ENCODE measurements around the gene KRTAP5-2.

DNA sequence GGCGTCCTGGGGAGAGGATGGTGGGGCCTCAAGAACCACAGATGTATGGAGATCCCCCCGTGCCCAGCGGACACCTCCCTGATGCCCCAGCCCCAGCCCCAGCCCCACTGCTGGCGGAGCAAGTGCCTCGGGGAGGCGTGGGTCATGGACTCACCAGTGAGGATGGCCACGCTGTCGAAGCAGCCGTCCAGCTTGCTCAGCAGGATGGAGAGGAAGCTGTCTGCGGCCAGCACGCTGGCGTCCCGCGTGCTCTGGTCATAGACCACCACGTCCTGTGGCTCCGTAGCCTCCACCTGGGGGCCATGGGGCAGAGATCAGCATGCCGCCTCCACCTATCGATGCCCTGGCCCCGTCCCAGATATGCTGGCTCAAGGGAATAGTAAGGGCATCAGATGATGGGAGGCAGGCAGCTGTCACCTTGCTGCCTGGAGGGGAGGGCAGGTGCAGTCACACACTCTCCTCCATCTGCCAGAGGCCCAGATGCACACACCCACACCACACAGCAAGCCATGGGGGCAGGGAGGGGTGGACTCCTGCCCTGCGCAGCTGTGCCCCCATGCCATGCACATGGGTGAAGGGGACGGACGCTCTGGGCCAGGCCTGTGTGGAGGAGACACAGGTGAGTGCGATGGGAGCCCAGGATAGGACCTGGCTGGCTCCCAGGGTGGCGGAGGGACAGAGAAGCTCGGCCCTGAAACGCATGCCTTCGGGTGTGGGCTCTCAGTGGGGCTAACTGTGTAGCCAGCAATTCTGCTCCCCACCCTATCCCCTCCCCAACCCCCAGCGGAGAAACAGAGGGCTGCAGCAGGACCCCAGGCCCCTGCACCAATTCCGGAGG, 34.2 kb downstream of the KRTAP5-2 start:
- TF ChIP-seq, protein P1, sequence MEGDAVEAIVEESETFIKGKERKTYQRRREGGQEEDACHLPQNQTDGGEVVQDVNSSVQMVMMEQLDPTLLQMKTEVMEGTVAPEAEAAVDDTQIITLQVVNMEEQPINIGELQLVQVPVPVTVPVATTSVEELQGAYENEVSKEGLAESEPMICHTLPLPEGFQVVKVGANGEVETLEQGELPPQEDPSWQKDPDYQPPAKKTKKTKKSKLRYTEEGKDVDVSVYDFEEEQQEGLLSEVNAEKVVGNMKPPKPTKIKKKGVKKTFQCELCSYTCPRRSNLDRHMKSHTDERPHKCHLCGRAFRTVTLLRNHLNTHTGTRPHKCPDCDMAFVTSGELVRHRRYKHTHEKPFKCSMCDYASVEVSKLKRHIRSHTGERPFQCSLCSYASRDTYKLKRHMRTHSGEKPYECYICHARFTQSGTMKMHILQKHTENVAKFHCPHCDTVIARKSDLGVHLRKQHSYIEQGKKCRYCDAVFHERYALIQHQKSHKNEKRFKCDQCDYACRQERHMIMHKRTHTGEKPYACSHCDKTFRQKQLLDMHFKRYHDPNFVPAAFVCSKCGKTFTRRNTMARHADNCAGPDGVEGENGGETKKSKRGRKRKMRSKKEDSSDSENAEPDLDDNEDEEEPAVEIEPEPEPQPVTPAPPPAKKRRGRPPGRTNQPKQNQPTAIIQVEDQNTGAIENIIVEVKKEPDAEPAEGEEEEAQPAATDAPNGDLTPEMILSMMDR (IDR thresholded peaks at IDR 0.05), result no peak
- no peak for TF ChIP-seq POLR2A (IDR thresholded peaks at IDR 0.05)
